PC-3 (cell line): ENCODE data around the gene PPP2R1B. TPM values are rescaled to one million over a fixed set of nuclear protein-coding genes. Genes with fewer than 3 reads are reported as not detected.
"Not testable (repeated sequence)": the region's sequence is repeated elsewhere in the genome, so short reads cannot be mapped to it uniquely, and the experiment has no call there.

Experiments used
- ATAC-seq: fragments of 200-7000 bp; cut with Tn5 transposase; 2 replicates; pipeline ENCODE4 v1.9.1; 2020; ENCODE audit warnings: mild to moderate bottlenecking, moderate library complexity
- BruUV-seq: library from RNA; stranded (reverse); fragments of 400-500 nt; replicated peaks from 2 replicates; lab custom pipeline; 2021; lab: Mats Ljungman, UMichigan
- CTCF ChIA-PET: fragments of 300-600 bp; sonication (Branson Sonifier 250); formaldehyde crosslinking; loops from one replicate; lab custom pipeline; 2022; ENCODE audit warnings: antibody characterized with exemption; lab: Charles Lee
- POLR2A ChIA-PET: fragments of 300-600 bp; sonication (Branson Sonifier 250); formaldehyde crosslinking; loops from one replicate; lab custom pipeline; 2022; ENCODE audit warnings: antibody characterized with exemption; ENCODE audit not compliant: unreplicated experiment; lab: Charles Lee
- DNase-seq: peaks from one replicate; pipeline ENCODE4 v3.0.0-alpha.2; 2015
- H2AFZ ChIP-seq: fragments of 300-600 bp; sonication (generic); 2 replicates; pipeline ENCODE4 v1.6.0; 2016; ENCODE audit warnings: antibody characterized with exemption, low read length
- H3F3A ChIP-seq: fragments of 300-600 bp; sonication (generic); one replicate; pipeline ENCODE4 v1.6.0; 2017; ENCODE audit warnings: antibody characterized with exemption, low read length, control low read depth, mild to moderate bottlenecking; ENCODE audit not compliant: unreplicated experiment
- H3K27ac ChIP-seq: fragments of 300-600 bp; sonication (generic); 2 replicates; pipeline ENCODE4 v1.5.1; 2016; ENCODE audit warnings: mild to moderate bottlenecking, low read length
- H3K27me3 ChIP-seq: fragments of 300-600 bp; sonication (generic); 2 replicates; pipeline ENCODE4 v1.6.1; 2016; ENCODE audit warnings: low read length, mixed read lengths
- H3K36me3 ChIP-seq: fragments of 300-600 bp; sonication (generic); 2 replicates; pipeline ENCODE4 v1.6.1; 2016; ENCODE audit warnings: low read depth, mixed run types, low read length, mixed read lengths
- H3K4me1 ChIP-seq: fragments of 300-600 bp; sonication (generic); 2 replicates; pipeline ENCODE4 v1.5.1; 2016; ENCODE audit warnings: low read length; ENCODE audit not compliant: insufficient read depth
- H3K4me2 ChIP-seq: fragments of 300-600 bp; sonication (generic); 2 replicates; pipeline ENCODE4 v1.6.0; 2016; ENCODE audit warnings: low read length
- H3K4me3 ChIP-seq: fragments of 300-600 bp; sonication (generic); 2 replicates; pipeline ENCODE4 v1.5.1; 2016; ENCODE audit warnings: mild to moderate bottlenecking, low read length, mixed read lengths
- H3K79me2 ChIP-seq: fragments of 300-600 bp; sonication (generic); 2 replicates; pipeline ENCODE4 v1.6.1; 2017; ENCODE audit warnings: low read length, mixed read lengths
- H3K9ac ChIP-seq: fragments of 300-600 bp; sonication (generic); 2 replicates; pipeline ENCODE4 v1.6.0; 2016; ENCODE audit warnings: mild to moderate bottlenecking, low read length
- H3K9me2 ChIP-seq: fragments of 300-600 bp; sonication (generic); replicated peaks from 2 replicates; pipeline ENCODE4 v1.6.1; 2016; ENCODE audit warnings: mixed run types, low read length, mixed read lengths
- H3K9me3 ChIP-seq: fragments of 300-600 bp; sonication (generic); 2 replicates; pipeline ENCODE4 v1.6.1; 2016; ENCODE audit warnings: low read length, mixed read lengths
- H4K20me1 ChIP-seq: fragments of 300-600 bp; sonication (generic); 2 replicates; pipeline ENCODE4 v1.6.1; 2016; ENCODE audit warnings: low read length, mixed read lengths
- EZH2 ChIP-seq: fragments of 300-600 bp; sonication (generic); IDR thresholded peaks from one replicate; pipeline ENCODE4 v1.6.1; 2017; ENCODE audit warnings: antibody characterized with exemption, mild to moderate bottlenecking, low read length; ENCODE audit not compliant: unreplicated experiment
- EZH2phosphoT487 ChIP-seq: fragments of 300-600 bp; sonication (generic); IDR thresholded peaks from 2 replicates; pipeline ENCODE4 v1.6.1; 2018; ENCODE audit warnings: mild to moderate bottlenecking, antibody characterized with exemption, low read length, borderline replicate concordance
- intact Hi-C: fragments of 100-400 bp; cut with micrococcal nuclease; formaldehyde crosslinking; loops from 2 replicates; pipeline ENCODE4 v1.9.0; 2023
- total RNA-seq: library from RNA; depleted of rRNA; stranded (reverse); fragments of >200 nt; gene quantifications from 2 replicates; pipeline ENCODE4 v1.2.3, GENCODE V29; 2014
- TF ChIP-seq, protein P1 (sequence below): fragments of 300-600 bp; sonication (generic); conservative IDR thresholded peaks from 2 replicates; pipeline ENCODE4 v1.5.1; 2017; ENCODE audit warnings: antibody characterized with exemption, low read depth, mild to moderate bottlenecking, low read length

Gene PPP2R1B
- total RNA-seq, 1 experiment from 2014 or later, result 41.5 TPM

DNA sequence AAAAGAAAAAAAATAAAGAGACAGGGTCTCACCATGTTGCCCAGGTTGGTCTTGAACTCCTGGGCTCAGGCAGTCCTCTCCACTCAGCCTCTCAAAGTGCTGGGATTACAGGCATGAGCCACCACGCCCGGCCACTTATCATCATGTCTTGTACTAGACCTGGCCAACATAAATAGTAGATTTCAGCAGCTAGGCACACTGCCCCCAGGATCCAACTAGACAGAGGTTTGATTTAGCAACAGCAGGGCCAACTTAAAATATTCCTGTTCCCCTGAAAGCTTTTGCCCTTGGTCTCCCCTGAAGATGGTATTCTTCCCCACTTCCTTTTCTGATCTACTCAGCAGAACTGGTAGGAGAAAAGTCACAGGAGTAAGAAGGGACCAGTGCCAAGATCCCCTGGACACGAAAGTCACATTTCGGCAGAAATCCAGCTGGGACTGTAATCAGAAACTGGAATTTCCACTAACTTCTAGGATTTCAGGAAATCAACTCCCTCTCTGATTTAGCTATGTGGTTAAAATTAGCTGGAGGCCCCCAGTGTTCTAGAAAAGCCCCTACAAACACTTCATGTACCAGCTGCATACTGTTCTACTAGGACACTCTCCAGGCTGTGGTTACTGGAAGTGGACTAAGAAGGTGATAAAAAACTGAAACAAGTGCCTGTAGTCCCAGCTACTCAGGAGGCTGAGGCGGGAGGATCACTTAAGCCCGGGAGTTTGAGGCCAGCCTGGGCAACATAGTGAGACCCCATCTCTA lies 8.9 kb upstream of the PPP2R1B start:
- no peaks in the 10 kb centered on the region for H3K36me3 ChIP-seq
- no peak overlapping the region for H3K4me2 ChIP-seq
- H3K9me2 ChIP-seq, result no peaks in the 10 kb centered on the region
- no peak for TF ChIP-seq EZH2
- TF ChIP-seq, protein P1, sequence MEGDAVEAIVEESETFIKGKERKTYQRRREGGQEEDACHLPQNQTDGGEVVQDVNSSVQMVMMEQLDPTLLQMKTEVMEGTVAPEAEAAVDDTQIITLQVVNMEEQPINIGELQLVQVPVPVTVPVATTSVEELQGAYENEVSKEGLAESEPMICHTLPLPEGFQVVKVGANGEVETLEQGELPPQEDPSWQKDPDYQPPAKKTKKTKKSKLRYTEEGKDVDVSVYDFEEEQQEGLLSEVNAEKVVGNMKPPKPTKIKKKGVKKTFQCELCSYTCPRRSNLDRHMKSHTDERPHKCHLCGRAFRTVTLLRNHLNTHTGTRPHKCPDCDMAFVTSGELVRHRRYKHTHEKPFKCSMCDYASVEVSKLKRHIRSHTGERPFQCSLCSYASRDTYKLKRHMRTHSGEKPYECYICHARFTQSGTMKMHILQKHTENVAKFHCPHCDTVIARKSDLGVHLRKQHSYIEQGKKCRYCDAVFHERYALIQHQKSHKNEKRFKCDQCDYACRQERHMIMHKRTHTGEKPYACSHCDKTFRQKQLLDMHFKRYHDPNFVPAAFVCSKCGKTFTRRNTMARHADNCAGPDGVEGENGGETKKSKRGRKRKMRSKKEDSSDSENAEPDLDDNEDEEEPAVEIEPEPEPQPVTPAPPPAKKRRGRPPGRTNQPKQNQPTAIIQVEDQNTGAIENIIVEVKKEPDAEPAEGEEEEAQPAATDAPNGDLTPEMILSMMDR, result no peak
- no peak for TF ChIP-seq EZH2phosphoT487
- H3K27me3 ChIP-seq, result no peaks in the 10 kb centered on the region
- H3K4me1 ChIP-seq, result peaks cover 8% of the 10 kb centered on the region; the same call in 1 of the 2 replicates
- H3K9me3 ChIP-seq, result no peaks in the 10 kb centered on the region
- no TSS peak for BruUV-seq
- CTCF ChIA-PET, result no interaction called here
- DNase-seq, result peak; percentile 41
- H4K20me1 ChIP-seq, result no peaks in the 10 kb centered on the region
- H2AFZ ChIP-seq, result no peak overlapping the region
- H3K4me3 ChIP-seq, result no peak overlapping the region
- H3K79me2 ChIP-seq, result no peaks in the 10 kb centered on the region
- POLR2A ChIA-PET, result no interaction called here
- ATAC-seq, result no peak
- no peaks in the 10 kb centered on the region for H3F3A ChIP-seq
- H3K9ac ChIP-seq, result no peak overlapping the region
- H3K27ac ChIP-seq, result no peak overlapping the region
- intact Hi-C loops, result no loop called here

DNA sequence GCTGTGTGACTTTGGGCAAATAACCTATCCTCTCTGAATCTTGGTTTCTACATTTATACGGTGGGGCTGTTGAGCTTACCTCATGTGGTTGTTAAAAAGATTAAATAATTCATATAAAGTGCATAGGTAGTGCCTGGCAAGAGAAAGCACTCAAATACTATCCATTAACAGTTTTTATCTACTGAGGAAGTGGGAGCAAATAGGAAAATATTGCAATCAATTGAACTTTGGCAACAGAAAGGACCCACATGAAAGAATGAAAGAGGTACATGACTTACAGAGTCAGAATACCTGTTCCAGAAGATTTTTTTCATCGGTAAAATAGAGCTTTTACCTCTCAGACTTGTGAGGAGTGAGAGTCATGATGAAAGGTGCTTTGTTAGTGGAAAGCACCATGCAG lies 6.3 kb upstream of the PPP2R1B start:
- POLR2A ChIA-PET, result no interaction called here
- no TSS peak for BruUV-seq
- no peaks in the 10 kb centered on the region for H3K9me2 ChIP-seq
- no peaks in the 10 kb centered on the region for H4K20me1 ChIP-seq
- intact Hi-C loops, result no loop called here
- TF ChIP-seq EZH2, result no peak
- TF ChIP-seq, protein P1, result no peak
- TF ChIP-seq EZH2phosphoT487, result no peak
- no peak overlapping the region for H3K4me3 ChIP-seq
- no peak overlapping the region for H3K4me2 ChIP-seq
- DNase-seq (no peak), ATAC-seq (no peak)
- no peak overlapping the region for H2AFZ ChIP-seq
- no peaks in the 10 kb centered on the region for H3K27me3 ChIP-seq
- CTCF ChIA-PET, result no interaction called here
- H3K9me3 ChIP-seq, result no peaks in the 10 kb centered on the region
- no peaks in the 10 kb centered on the region for H3F3A ChIP-seq
- H3K27ac ChIP-seq, result no peak overlapping the region
- H3K36me3 ChIP-seq, result no peaks in the 10 kb centered on the region
- no peaks in the 10 kb centered on the region for H3K79me2 ChIP-seq
- peaks cover 8% of the 10 kb centered on the region; the same call in 1 of the 2 replicates for H3K4me1 ChIP-seq
- H3K9ac ChIP-seq, result no peak overlapping the region

DNA sequence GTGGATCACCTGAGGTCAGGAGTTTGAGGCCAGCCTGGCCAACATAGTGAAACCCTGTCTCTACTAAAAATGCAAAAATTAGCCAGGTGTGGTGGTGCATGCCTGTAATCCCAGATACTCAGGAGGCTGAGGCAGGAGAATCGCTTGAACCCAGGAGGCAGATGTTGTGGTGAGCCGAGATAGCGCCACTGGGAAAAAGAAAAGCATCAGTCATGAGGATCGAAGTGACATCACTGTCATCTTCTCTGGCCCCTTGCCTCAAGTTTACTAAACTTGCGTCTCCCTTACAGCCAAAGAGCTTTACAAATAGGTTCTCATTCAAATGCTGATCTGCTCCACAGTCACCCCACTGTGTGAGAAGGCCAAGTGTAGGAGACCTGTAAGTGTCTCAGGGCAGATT lies 5.0 kb upstream of the PPP2R1B start:
- peaks cover 15% of the 10 kb centered on the region; the same call in 1 of the 2 replicates for H3K4me1 ChIP-seq
- H2AFZ ChIP-seq, H3F3A ChIP-seq, H3K9me3 ChIP-seq, H3K4me2 ChIP-seq, H3K4me3 ChIP-seq, DNase-seq, H4K20me1 ChIP-seq, intact Hi-C loops, H3K27me3 ChIP-seq, ATAC-seq, H3K79me2 ChIP-seq, H3K27ac ChIP-seq, BruUV-seq, H3K9me2 ChIP-seq, H3K9ac ChIP-seq, H3K36me3 ChIP-seq: not testable (repeated sequence)
- POLR2A ChIA-PET, result interaction anchor here (0.6 kb wide), 1 partner anchor 17 kb away, joined by 3 read pairs; no protein-coding TSS in a partner anchor
- CTCF ChIA-PET, result interaction anchor here (0.6 kb wide), 1 partner anchor 173 kb away, joined by 3 read pairs; no protein-coding TSS in a partner anchor
